Breast epithelium (tissue), 4 donors: ENCODE measurements around the gene PTPRN2. TPM values are rescaled to one million over a fixed set of nuclear protein-coding genes. Genes with fewer than 3 reads are reported as not detected.

Source experiments
- DNase-seq, 2 donors: peaks; one replicate each; pipeline ENCODE4 v3.0.0-alpha.2; 2019; ENCODE audit warnings: low spot score in 2 of 2
- H3K27ac ChIP-seq, 2 donors: fragments of 200-600 bp; sonication (generic) in 1 of 2; one replicate each; pipeline ENCODE4 v1.5.1; 2016 to 2019; ENCODE audit warnings: mild to moderate bottlenecking in 1 of 2
- H3K27me3 ChIP-seq, 2 donors: fragments of 200-600 bp; sonication (generic) in 1 of 2; one replicate each; pipeline versions ENCODE4 v1.5.1 to v1.6.0; 2017 to 2019; ENCODE audit warnings: control low read depth in 1 of 2, mild to moderate bottlenecking in 1 of 2
- H3K36me3 ChIP-seq: fragments of 200-600 bp; one replicate; pipeline ENCODE4 v1.5.1; 2019
- H3K4me1 ChIP-seq, 2 donors: fragments of 200-600 bp; sonication (generic); one replicate each; pipeline ENCODE4 v1.5.1; 2016 to 2019; ENCODE audit warnings: control low read depth in 1 of 2
- H3K4me3 ChIP-seq, 3 donors: fragments of 200-600 bp; sonication (generic); 1 replicate in 2 of 3; 2 replicates in 1 of 3; pipeline ENCODE4 v1.5.1; 2016 to 2019; ENCODE audit warnings: mild to moderate bottlenecking in 3 of 3, moderate library complexity in 2 of 3
- H3K9me3 ChIP-seq, 2 donors: fragments of 200-600 bp; sonication (generic) in 1 of 2; one replicate each; pipeline ENCODE4 v1.5.1; 2016 to 2019; ENCODE audit warnings: control low read depth in 1 of 2
- POLR2A ChIP-seq: fragments of 450-650 bp; IDR thresholded peaks from one replicate; pipeline ENCODE4 v1.6.1; 2016; ENCODE audit warnings: antibody characterized with exemption, mild to moderate bottlenecking, moderate library complexity
- POLR2AphosphoS5 ChIP-seq, 3 donors: sonication (generic); formaldehyde crosslinking; IDR thresholded peaks; one replicate each; pipeline ENCODE4 v1.6.1; 2017; ENCODE audit warnings: antibody characterized with exemption in 3 of 3
- intact Hi-C: fragments of 100-400 bp; cut with DNase I; formaldehyde crosslinking; loops from one replicate; pipeline ENCODE4 v1.15.1; 2023; ENCODE audit warnings: low total_unique reads
- total RNA-seq, 3 donors: library from RNA; depleted of rRNA; stranded (reverse); fragments of >200 nt; gene quantifications; one replicate each; pipeline ENCODE4 v1.1.0, GENCODE V29; 2016
- TF ChIP-seq, protein P1 (sequence below), 3 donors: fragments of 450-650 bp; IDR thresholded peaks; one replicate each; pipeline ENCODE4 v1.5.1; 2016 to 2017; ENCODE audit warnings: antibody characterized with exemption in 3 of 3, mild to moderate bottlenecking in 3 of 3, moderate library complexity in 3 of 3

PTPRN2 gene
- total RNA-seq, 3 donors from 2014 or later, result 1.6 to 2.2 (median 2.2) TPM

DNA sequence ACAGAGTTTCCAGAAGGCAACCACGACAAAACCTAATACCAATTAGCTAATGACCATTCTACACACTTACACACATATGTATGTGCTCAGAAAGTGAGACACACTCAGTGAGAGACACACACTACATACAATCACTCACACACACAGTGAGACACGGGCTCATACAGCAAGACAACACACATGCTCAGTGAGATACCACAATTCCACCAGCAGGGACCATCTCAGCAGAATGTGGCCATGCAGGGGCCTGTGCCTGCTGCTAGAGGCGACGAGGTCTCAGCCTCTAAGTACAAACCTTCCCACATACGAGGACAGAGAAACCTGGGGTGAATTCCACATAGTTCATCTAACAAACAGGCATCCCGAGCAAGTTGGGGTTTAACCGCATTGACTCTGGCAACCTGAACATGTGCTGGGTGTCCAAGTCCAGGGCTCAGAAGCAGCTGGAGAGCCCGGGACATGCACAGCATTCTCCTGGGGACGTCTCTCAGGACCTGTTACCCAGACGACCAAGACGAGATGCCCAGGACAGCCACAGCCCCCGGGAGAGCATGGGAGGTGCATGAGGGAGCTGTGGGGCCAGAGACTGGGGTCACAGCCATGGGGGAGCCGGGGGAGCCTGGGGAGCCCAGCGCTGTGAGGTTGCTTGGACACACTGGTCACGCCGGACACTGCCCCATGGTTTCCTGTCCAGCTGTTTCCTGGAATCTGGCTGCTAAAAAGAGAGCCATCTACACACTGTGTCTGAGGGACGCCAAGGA, 523.6 kb downstream of the PTPRN2 start:
- no peaks in the 10 kb centered on the region for H3K27me3 ChIP-seq
- H3K36me3 ChIP-seq, result no peaks in the 10 kb centered on the region
- no peak for DNase-seq
- no peaks in the 10 kb centered on the region for H3K4me1 ChIP-seq
- intact Hi-C loops, result no loop called here
- H3K4me3 ChIP-seq, result no peak overlapping the region
- no peak overlapping the region for H3K27ac ChIP-seq
- TF ChIP-seq, protein P1, sequence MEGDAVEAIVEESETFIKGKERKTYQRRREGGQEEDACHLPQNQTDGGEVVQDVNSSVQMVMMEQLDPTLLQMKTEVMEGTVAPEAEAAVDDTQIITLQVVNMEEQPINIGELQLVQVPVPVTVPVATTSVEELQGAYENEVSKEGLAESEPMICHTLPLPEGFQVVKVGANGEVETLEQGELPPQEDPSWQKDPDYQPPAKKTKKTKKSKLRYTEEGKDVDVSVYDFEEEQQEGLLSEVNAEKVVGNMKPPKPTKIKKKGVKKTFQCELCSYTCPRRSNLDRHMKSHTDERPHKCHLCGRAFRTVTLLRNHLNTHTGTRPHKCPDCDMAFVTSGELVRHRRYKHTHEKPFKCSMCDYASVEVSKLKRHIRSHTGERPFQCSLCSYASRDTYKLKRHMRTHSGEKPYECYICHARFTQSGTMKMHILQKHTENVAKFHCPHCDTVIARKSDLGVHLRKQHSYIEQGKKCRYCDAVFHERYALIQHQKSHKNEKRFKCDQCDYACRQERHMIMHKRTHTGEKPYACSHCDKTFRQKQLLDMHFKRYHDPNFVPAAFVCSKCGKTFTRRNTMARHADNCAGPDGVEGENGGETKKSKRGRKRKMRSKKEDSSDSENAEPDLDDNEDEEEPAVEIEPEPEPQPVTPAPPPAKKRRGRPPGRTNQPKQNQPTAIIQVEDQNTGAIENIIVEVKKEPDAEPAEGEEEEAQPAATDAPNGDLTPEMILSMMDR (IDR thresholded peaks at IDR 0.05), result no peak
- TF ChIP-seq POLR2AphosphoS5 (IDR thresholded peaks at IDR 0.05) (no peak), POLR2A (no peak)
- peaks cover 7 to 17% of the 10 kb centered on the region in 2 donors for H3K9me3 ChIP-seq

DNA sequence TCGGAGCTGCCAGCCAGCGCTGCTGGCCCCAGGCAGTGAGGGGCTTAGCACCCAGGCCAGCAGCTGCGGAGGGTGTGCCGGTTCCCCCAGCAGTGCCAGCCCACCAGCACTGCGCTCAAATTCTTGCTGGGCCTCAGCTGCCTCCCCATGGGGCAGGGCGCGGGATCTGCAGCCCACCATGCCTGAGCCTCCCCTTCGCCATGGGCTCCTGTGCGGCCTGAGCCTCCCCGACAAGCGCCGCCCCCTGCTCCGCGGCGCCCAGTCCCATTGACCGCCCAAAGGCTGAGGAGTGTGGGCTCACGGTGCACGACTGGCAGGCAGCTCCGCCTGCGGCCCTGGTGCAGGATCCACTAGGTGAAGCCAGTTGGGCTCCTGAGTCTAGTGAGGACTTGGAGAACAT, 525.0 kb downstream of the PTPRN2 start:
- Histone ChIP-seq H3K9me3 (peaks cover 7 to 17% of the 10 kb centered on the region in 2 donors), H3K36me3 (no peaks in the 10 kb centered on the region), H3K27me3 (no peaks in the 10 kb centered on the region), H3K4me1 (no peaks in the 10 kb centered on the region), H3K4me3 (no peak overlapping the region), H3K27ac (no peak overlapping the region)
- intact Hi-C loops, result no loop called here
- TF ChIP-seq POLR2AphosphoS5 (IDR thresholded peaks at IDR 0.05), result no peak
- TF ChIP-seq, protein P1 (IDR thresholded peaks at IDR 0.05), result no peak
- TF ChIP-seq POLR2A, result no peak
- DNase-seq, result no peak

DNA sequence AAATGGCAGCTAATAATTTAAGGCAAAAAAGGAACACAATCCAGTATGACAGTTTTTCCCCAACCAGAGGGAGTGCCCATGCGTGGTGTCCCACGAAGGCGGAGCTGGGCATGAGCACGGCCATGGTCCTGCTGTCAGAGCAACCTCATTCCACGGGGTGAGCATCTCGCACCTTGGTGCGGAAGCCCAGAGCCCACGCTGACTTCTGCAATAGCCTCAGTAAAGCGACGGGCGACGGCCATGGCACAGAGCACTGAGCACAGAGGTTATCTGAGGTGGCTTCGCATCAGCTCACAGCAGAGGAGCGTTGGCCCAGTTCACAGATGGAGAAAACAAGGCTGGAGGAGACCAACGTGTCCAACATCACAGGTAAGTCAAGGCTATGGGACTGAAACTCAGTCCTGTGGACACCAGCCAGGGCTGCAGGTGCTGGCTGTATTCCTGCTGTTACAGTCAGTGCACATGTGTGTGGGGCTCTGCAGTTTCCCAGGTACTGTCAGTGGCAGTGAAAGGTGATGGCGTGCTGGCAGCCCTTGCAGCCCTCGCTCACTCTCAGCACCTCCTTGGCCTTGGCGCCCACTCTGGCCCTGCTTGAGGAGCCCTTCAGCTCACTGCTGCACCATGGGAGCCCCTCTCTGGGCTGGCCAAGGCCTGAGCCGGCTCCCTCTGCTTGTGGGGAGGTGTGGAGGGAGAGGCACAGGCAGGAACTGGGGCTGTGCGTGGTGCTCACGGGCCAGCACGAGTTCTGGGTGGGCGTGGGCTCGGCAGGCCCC, 525.6 kb downstream of the PTPRN2 start:
- H3K36me3 ChIP-seq, result no peaks in the 10 kb centered on the region
- no peak for DNase-seq
- H3K4me1 ChIP-seq, result no peaks in the 10 kb centered on the region
- no peaks in the 10 kb centered on the region for H3K27me3 ChIP-seq
- H3K4me3 ChIP-seq, result no peak overlapping the region
- intact Hi-C loops, result no loop called here
- H3K27ac ChIP-seq, result no peak overlapping the region
- peaks cover 7 to 17% of the 10 kb centered on the region in 2 donors for H3K9me3 ChIP-seq
- no peak for TF ChIP-seq POLR2A
- TF ChIP-seq, protein P1 (IDR thresholded peaks at IDR 0.05), result no peak
- no peak for TF ChIP-seq POLR2AphosphoS5 (IDR thresholded peaks at IDR 0.05)

DNA sequence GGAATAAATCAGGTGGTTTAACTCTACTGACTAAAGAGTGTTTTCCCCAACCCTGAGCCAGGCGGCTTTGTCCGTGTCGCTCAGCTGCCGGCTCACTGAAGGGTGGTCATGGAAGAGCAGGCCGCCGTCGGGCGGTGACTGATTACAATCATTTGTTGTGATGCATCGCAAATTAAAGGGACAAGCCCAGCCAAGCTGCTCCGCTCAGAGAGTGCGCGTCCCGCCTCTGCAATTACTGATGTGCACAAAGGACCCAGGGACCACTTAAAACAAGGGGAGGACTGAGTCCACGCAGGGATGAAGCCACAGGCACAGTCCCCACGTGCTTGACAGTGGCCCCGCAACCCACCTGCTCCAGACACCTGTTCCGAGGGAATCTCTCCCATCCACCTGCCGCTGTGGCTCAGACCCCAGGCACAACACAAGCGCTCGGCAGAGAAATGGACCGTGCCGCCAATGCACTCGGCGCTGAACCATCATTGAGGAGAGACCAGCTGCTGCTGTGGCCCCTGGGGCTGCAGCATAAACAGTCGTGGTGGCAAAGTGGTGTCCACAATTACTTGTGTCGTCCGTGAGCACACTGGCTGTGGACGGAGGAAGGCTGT, 526.5 kb downstream of the PTPRN2 start:
- peak in 1 of 2 donors; percentile 35 for DNase-seq
- Histone ChIP-seq H3K4me1 (no peaks in the 10 kb centered on the region), H3K27me3 (peaks cover 0 to 2% of the 10 kb centered on the region in 2 donors), H3K9me3 (peaks cover 7 to 20% of the 10 kb centered on the region in 2 donors), H3K36me3 (no peaks in the 10 kb centered on the region), H3K4me3 (no peak overlapping the region), H3K27ac (no peak overlapping the region)
- TF ChIP-seq POLR2A, result no peak
- TF ChIP-seq POLR2AphosphoS5 (IDR thresholded peaks at IDR 0.05), result no peak
- TF ChIP-seq, protein P1 (IDR thresholded peaks at IDR 0.05), result no peak
- intact Hi-C loops, result no loop called here

DNA sequence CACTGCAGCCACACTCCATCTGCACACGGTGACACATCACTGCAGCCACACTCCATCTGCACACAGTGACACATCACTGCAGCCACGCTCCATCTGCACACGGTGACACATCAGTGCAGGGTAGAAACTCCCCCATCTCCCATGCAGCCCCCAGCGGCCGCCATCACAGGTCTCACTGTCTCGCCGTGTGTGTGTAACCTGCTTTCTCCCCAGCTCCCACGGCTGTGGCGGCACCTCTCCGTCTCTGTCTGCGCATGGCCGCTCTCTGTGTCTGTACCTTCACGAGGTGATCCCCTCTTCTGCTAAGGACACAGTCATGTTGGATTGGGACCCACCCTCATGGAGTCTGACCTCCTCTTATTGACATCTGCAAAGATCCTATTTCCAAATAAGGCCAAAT, 527.4 kb downstream of the PTPRN2 start:
- Histone ChIP-seq H3K4me1 (no peaks in the 10 kb centered on the region), H3K9me3 (peaks cover 7 to 21% of the 10 kb centered on the region in 2 donors), H3K4me3 (no peak overlapping the region), H3K27ac (no peak overlapping the region), H3K27me3 (peaks cover 0 to 6% of the 10 kb centered on the region in 2 donors), H3K36me3 (no peaks in the 10 kb centered on the region)
- intact Hi-C loops, result no loop called here
- peak in 1 of 2 donors; percentile 45 for DNase-seq
- TF ChIP-seq POLR2A, result no peak
- TF ChIP-seq POLR2AphosphoS5 (IDR thresholded peaks at IDR 0.05), result no peak
